Testis (tissue), 2 donors: ENCODE measurements around the gene TSC22D2.

Source experiments
- POLR2A ChIP-seq: fragments of 450-650 bp; IDR thresholded peaks from one replicate; pipeline ENCODE4 v1.6.1; 2017; ENCODE audit warnings: antibody characterized with exemption, mild to moderate bottlenecking, moderate library complexity
- TF ChIP-seq, protein P1 (sequence below), 3 experiments: fragments of 450-650 bp in 2 of 3; fragments of 200-600 bp in 1 of 3; sonication (generic) in 1 of 3; IDR thresholded peaks; one replicate each; pipeline ENCODE4 v1.5.1; 2016 to 2019; ENCODE audit warnings: antibody characterized with exemption in 3 of 3, mild to moderate bottlenecking in 2 of 3, moderate library complexity in 1 of 3

DNA sequence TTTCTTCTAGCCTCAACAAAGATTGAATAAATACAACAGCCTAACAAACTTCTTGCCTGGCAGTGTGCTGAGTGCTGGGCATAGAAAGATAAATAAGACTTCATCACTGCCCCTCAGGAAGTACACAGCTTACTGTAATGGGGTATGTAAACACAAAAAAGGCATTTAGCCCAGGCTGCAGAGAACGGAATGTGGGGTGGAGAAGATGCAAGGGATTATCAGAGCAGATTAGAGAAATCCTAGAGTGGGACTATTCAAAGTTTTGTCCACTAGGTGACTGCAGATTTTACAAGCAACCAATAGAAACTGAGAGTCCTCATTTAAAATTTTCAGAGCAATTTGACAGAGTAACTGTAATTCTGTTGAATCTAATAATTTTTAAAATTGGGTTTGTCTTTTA lies 35.4 kb upstream of the TSC22D2 start:
- no peak for TF ChIP-seq POLR2A
- TF ChIP-seq, protein P1, sequence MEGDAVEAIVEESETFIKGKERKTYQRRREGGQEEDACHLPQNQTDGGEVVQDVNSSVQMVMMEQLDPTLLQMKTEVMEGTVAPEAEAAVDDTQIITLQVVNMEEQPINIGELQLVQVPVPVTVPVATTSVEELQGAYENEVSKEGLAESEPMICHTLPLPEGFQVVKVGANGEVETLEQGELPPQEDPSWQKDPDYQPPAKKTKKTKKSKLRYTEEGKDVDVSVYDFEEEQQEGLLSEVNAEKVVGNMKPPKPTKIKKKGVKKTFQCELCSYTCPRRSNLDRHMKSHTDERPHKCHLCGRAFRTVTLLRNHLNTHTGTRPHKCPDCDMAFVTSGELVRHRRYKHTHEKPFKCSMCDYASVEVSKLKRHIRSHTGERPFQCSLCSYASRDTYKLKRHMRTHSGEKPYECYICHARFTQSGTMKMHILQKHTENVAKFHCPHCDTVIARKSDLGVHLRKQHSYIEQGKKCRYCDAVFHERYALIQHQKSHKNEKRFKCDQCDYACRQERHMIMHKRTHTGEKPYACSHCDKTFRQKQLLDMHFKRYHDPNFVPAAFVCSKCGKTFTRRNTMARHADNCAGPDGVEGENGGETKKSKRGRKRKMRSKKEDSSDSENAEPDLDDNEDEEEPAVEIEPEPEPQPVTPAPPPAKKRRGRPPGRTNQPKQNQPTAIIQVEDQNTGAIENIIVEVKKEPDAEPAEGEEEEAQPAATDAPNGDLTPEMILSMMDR (IDR thresholded peaks at IDR 0.05), result no peak
